GM12891 (cell line): Measurements from ENCODE around the gene NDUFS7.

Experiments
- DNase-seq: peaks from one replicate; pipeline ENCODE4 v3.0.0; 2011; ENCODE audit warnings: low spot score; ENCODE audit not compliant: insufficient read length
- FAIRE-seq: peaks from 2 replicates; lab custom pipeline; 2011; peaks lifted over from hg19 to GRCh38; lab: Jason Lieb, UNC
- PAX5 ChIP-seq: IDR thresholded peaks from 2 replicates; pipeline ENCODE4 v1.6.1; 2011; ENCODE audit warnings: low read length, moderate library complexity, mild to moderate bottlenecking; ENCODE audit not compliant: insufficient read depth, severe bottlenecking
- POLR2A ChIP-seq: IDR thresholded peaks from 2 replicates; pipeline ENCODE4 v1.6.1; 2011; ENCODE audit warnings: low read depth, low read length, control low read depth
- POLR2AphosphoS5 ChIP-seq: IDR thresholded peaks from 2 replicates; pipeline ENCODE4 v1.6.1; 2011; ENCODE audit warnings: low read depth, low read length, control low read depth
- POU2F2 ChIP-seq: IDR thresholded peaks from 2 replicates; pipeline ENCODE4 v1.6.1; 2011; ENCODE audit warnings: low read depth, mild to moderate bottlenecking, control low read depth, low read length, moderate library complexity
- SPI1 ChIP-seq: IDR thresholded peaks from 2 replicates; pipeline ENCODE4 v1.6.1; 2011; ENCODE audit warnings: low read depth, low read length, control low read depth
- TAF1 ChIP-seq: IDR thresholded peaks from 2 replicates; pipeline ENCODE4 v1.6.1; 2011; ENCODE audit warnings: low read depth, low read length, control low read depth

Gene NDUFS7

GRCh38 chr19:1429750-1430149, 46.0 kb downstream of the NDUFS7 start:
- TF ChIP-seq SPI1 (no peak), POLR2AphosphoS5 (0 out of 2 replicates have a peak, but pooled peaks have one; percentile 3), PAX5 (no peak), POLR2A (no peak), TAF1 (no peak), POU2F2 (no peak)
- DNase-seq: no peak
- FAIRE-seq: no peak

DNA sequence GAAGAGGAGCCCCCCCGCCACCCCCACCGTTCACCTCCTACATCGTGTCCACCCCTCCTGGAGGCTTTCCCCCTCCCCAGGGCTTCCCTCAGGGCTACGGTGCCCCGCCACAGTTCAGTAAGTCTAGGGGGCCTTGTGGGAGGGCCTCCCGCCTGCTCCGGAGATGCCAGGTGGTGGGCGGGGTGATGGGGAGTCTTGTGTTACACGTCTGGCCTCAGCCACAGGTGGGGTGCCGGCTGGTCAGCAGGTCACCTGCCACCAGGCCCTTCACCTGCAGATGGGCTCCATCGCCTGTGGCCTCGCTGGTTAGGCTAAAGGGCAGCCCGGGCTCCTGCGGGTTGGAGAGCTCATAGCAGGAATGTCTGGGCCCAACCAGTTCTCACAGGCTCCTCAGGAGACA, 46.5 kb downstream of the NDUFS7 start:
- FAIRE-seq: no peak
- no peak for TF ChIP-seq SPI1
- TF ChIP-seq POLR2AphosphoS5: no peak
- TF ChIP-seq PAX5: no peak
- no peak for TF ChIP-seq TAF1
- no peak for TF ChIP-seq POU2F2
- no peak for TF ChIP-seq POLR2A
- DNase-seq: no peak

DNA sequence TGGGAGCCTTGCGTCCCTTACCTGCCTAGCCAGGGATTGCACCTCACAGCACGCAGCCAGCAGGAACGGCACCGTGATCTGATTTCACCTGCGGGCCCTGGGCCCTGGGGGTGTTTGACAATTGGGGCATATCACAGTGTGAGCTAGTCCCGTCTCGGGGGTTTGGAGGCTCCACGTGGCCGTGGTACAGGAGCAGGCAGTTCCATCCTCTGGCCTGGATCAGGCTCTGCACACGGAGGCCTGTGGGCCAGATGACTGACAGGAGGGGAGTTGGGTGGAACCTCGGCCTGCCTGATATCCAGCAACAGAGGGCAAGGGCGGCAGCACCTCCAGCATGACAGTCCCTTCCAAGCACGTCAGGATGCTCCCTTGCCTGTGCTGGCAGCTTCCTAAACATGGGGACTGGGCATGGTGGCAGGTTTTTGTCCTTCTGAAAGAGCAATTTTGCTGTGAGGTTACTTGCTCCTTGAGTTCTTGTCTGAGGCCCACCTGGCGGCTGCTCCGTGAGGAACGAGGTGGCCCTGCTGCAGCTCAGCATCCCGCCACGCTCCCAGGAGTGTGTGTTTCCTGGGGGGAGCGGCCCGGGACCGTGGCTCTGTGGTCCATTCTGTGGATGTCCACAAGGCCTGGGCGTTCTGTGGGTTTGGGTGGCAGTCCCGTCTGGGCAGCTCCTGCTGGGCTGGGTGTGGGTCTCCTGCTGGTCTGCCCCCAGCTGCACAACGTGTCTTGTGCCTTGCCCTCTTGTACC, 48.2 kb downstream of the NDUFS7 start:
- TF ChIP-seq POLR2AphosphoS5: 0 out of 2 replicates have a peak, but pooled peaks have one; percentile 19
- TF ChIP-seq POU2F2: no peak
- FAIRE-seq: no peak
- no peak for DNase-seq

- DNase-seq: no peak
- TF ChIP-seq POLR2A (no peak), PAX5 (no peak), SPI1 (no peak), POLR2AphosphoS5 (no peak)
- no peak for FAIRE-seq
Measured at GRCh38 chr19:1432507-1432887, 48.8 kb downstream of the NDUFS7 start.

DNA sequence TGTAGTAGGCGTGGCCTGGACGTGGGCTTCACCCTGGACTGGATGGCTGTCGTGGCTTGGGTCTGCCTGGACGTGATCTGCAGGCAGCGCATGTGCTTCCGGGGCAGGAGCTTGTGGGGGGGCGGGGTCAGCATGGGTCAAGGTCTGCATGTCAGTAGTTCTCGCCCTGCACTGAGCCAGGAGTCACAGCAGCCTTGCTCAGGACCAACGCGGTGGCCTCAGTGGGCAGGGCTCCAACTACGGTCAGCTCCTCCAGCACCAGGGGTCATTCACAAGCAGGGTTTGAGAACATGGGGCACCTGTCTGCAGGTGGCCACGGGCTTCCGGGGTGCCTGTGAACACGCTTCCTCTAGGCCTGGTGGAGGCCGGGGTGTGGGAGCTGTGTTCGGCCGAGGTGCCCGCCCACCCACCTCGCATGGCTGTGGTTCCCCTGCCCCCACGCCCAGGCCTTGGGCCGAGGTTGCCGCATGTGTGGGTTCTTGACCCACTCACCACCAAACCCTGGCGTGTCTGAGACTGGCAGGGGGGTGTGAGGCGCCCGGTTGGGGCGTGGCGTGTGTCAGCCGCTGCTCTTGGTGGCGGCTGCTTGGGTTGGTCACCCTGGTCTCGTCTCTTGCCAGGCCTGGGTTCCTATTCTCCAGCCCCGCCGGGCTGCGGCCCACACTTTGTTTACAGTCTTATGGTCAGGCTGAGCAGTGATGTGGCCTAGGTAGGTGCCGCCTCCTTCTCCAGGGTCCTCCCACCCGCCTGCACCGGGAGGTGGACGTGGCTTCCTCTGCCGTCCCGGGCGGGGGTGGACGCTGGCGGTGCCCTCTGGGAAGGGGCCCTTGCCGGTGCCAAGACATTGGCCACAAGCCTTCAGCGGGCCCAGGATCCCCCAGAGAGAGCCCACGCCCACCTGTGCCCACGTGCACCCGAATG, 49.7 kb downstream of the NDUFS7 start:
- no peak for FAIRE-seq
- DNase-seq: no peak
- no peak for TF ChIP-seq POLR2A

DNA sequence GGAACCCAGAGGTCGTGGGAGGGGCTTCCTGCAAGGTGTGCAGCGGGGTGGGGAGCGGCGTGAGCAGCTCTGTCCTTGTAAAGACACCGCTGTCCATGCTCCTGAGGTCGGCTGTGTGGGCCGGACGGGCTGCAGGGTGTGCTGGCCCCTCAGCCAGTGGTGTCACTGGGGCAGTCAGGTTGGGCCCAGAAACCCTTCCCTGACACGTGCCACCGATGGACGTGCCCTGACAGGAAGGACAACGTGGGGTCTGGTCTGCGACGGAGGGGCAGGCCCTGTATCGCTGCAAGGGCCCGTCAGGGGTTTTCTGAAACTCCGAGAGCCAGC, 50.3 kb downstream of the NDUFS7 start:
- no peak for FAIRE-seq
- no peak for TF ChIP-seq TAF1
- TF ChIP-seq SPI1: no peak
- TF ChIP-seq PAX5: no peak
- no peak for TF ChIP-seq POLR2A
- TF ChIP-seq POLR2AphosphoS5: no peak
- TF ChIP-seq POU2F2: no peak
- no peak for DNase-seq

GRCh38 chr19:1434577-1435060, 50.9 kb downstream of the NDUFS7 start:
- FAIRE-seq (no peak), DNase-seq (no peak)
- TF ChIP-seq TAF1: no peak
- no peak for TF ChIP-seq POLR2A
- TF ChIP-seq SPI1: no peak
- no peak for TF ChIP-seq POLR2AphosphoS5
- TF ChIP-seq PAX5: no peak
- TF ChIP-seq POU2F2: no peak

DNA sequence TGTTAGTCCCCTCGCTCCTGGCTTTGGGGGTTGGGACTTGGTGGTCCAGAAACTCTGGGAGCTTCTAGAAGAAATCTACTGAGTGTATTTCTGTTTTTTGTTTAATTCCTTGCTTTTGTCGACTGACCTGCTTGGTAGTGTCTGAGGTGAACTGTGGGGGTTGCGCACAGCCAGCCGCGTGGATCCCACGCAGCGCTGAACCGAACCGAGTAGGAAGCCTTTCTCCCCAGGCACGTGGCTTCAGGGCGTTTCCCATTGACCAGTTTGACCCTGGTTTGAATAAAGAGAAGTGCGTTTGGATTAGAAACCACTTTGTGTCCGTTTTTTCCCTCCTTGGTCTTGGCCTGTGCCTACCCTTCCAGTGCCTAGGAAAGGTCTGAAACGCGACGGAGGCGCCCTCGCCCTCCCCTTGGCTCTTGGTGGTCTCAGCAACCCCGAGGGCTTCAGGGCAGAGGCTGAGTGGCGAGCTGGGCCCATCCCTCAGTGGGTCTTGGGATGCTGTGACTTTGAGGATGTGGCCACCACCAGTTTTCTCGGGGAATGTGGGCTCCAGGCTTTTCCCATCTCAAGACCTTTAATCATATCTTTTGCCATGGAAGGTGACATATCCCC, 51.8 kb downstream of the NDUFS7 start:
- no peak for DNase-seq
- no peak for TF ChIP-seq PAX5
- no peak for FAIRE-seq

DNA sequence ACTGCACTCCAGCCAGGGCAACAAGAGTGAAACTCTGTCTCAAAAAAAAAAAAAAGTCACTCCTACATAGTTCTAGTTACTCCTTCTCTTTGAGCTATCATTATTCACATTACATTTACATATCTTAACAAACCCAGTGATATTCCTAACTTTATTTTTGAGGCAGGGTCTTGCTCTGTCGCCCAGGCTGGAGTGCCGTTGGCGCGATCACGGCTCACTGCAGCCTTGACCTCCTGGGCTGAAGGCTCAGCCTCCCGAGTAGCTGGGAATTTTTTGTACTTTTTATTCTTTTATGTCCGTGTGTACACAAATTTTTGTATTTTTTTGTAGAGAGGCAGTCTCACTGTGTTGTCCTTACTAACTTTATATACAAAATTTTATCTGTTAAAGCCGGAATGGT, 53.9 kb downstream of the NDUFS7 start:
- DNase-seq (no peak), FAIRE-seq (no peak)
- no peak for TF ChIP-seq PAX5
